ENCODE results near the gene UGT1A10.

DNA sequence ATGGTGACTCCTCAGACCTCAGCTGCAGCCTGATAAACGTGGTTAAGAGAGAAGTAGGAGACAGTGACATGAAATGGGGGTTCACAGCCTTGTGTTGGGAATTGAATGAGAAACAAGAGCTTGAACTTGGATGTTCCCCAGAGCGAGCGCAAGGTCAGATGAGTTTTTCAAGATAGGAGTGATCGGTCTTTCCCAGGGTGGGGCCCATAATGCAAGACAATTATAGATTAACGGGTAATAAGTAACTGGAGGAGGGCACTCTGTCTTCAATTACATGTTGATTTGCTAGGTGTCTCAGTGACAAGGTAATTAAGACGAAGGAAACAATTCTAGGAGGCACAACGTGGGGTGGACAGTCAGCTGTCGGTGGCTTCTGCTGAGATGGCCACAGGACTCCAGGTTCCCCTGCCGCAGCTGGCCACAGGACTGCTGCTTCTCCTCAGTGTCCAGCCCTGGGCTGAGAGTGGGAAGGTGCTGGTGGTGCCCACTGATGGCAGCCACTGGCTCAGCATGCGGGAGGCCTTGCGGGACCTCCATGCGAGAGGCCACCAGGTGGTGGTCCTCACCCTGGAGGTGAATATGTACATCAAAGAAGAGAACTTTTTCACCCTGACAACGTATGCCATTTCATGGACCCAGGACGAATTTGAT, 76.5 kb downstream of the UGT1A10 start, which contains the start of gene UGT1A5:
- TF ChIP-seq POLR2A (IDR thresholded peaks at IDR 0.05; ENCODE audit: borderline replicate concordance, extremely low read depth, insufficient read depth, insufficient read length) (no peak), EZH2 (IDR thresholded peaks at IDR 0.05) (no peak), RAD21 (IDR thresholded peaks at IDR 0.05; ENCODE audit: low read depth) (no peak), EZH2phosphoT487 (IDR thresholded peaks at IDR 0.05; ENCODE audit: borderline replicate concordance) (no peak), SRF (IDR thresholded peaks at IDR 0.05; ENCODE audit: low read depth) (no peak), POLR2AphosphoS5 (IDR thresholded peaks at IDR 0.05; ENCODE audit: low read depth, low read length) (no peak)
- TF ChIP-seq, protein P1, sequence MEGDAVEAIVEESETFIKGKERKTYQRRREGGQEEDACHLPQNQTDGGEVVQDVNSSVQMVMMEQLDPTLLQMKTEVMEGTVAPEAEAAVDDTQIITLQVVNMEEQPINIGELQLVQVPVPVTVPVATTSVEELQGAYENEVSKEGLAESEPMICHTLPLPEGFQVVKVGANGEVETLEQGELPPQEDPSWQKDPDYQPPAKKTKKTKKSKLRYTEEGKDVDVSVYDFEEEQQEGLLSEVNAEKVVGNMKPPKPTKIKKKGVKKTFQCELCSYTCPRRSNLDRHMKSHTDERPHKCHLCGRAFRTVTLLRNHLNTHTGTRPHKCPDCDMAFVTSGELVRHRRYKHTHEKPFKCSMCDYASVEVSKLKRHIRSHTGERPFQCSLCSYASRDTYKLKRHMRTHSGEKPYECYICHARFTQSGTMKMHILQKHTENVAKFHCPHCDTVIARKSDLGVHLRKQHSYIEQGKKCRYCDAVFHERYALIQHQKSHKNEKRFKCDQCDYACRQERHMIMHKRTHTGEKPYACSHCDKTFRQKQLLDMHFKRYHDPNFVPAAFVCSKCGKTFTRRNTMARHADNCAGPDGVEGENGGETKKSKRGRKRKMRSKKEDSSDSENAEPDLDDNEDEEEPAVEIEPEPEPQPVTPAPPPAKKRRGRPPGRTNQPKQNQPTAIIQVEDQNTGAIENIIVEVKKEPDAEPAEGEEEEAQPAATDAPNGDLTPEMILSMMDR (IDR thresholded peaks at IDR 0.05 in 2 of 3, conservative IDR thresholded peaks at IDR 0.05 in 1 of 3; ENCODE audit: borderline replicate concordance in 1 of 3, insufficient read depth in 1 of 3, low read depth in 2 of 3, low read length in 2 of 3) = no peak
- TF ChIP-seq, protein P2, sequence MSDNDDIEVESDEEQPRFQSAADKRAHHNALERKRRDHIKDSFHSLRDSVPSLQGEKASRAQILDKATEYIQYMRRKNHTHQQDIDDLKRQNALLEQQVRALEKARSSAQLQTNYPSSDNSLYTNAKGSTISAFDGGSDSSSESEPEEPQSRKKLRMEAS (IDR thresholded peaks at IDR 0.05) = no peak

All from HCT116 (cell line).